SHP77 treated with DMSO at 0.1 percent for 48 hours (cell line): Measurements from ENCODE around the gene TMX2.
"Not testable (repeated sequence)": the region's sequence is repeated elsewhere in the genome, so short reads cannot be mapped to it uniquely, and the experiment has no call there.

Source experiments
- DNase-seq: peaks from one replicate; lab custom pipeline; 2025; lab: John Stamatoyannopoulos, UW

TMX2 gene

GRCh38 chr11:57716726-57717125, 4.3 kb downstream of the TMX2 start:
- DNase-seq: not testable (repeated sequence)

- DNase-seq: no peak
Observed at GRCh38 chr11:57727185-57727584, 14.8 kb downstream of the TMX2 start.

- no peak for DNase-seq
Observed at GRCh38 chr11:57728829-57729228, 16.4 kb downstream of the TMX2 start.

GRCh38 chr11:57729479-57729878, 17.1 kb downstream of the TMX2 start:
- no peak for DNase-seq

- DNase-seq: no peak
Observed at GRCh38 chr11:57732661-57733060, 20.3 kb downstream of the TMX2 start.

- DNase-seq: no peak
Observed at GRCh38 chr11:57735619-57736298, 23.4 kb downstream of the TMX2 start.

GRCh38 chr11:57741132-57742086, 29.0 kb downstream of the TMX2 start, which contains the start of gene SELENOH:
Gene SELENOH, plus strand, starts transcription at chr11:57741491. Its CDS starts 105 bp downstream, at chr11:57741596.
- DNase-seq: peak; percentile 70

GRCh38 chr11:57742087-57742452, 29.7 kb downstream of the TMX2 start:
- DNase-seq: no peak

- no peak for DNase-seq
Observed at GRCh38 chr11:57744357-57744756, 32.0 kb downstream of the TMX2 start.

- DNase-seq: no peak
Observed at GRCh38 chr11:57745206-57745605, 32.8 kb downstream of the TMX2 start.

- no peak for DNase-seq
Observed at GRCh38 chr11:57746920-57747319, 34.5 kb downstream of the TMX2 start.

GRCh38 chr11:57751176-57751575, 38.8 kb downstream of the TMX2 start:
- no peak for DNase-seq

- DNase-seq: no peak
Observed at GRCh38 chr11:57751676-57752253, 39.4 kb downstream of the TMX2 start, which contains the start of gene BTBD18. Gene BTBD18, minus strand, starts transcription at chr11:57751819. Its CDS starts 631 bp downstream, at chr11:57751188.

GRCh38 chr11:57752954-57753353, 40.6 kb downstream of the TMX2 start:
- DNase-seq: no peak

- no peak for DNase-seq
Observed at GRCh38 chr11:57758174-57758573, 45.8 kb downstream of the TMX2 start.

GRCh38 chr11:57761301-57762234, 49.2 kb downstream of the TMX2 start, which contains the start of gene CTNND1:
Gene CTNND1, plus strand, starts transcription at chr11:57761802. Its CDS starts 29,677 bp downstream, at chr11:57791479.
- DNase-seq: no peak

GRCh38 chr11:57762235-57762861, 50.0 kb downstream of the TMX2 start:
- no peak for DNase-seq

GRCh38 chr11:57763568-57763967, 51.2 kb downstream of the TMX2 start:
- no peak for DNase-seq

GRCh38 chr11:57764021-57764420, 51.6 kb downstream of the TMX2 start:
- no peak for DNase-seq

GRCh38 chr11:57764566-57764965, 52.2 kb downstream of the TMX2 start:
- no peak for DNase-seq

- no peak for DNase-seq
Observed at GRCh38 chr11:57764972-57765371, 52.6 kb downstream of the TMX2 start.
